ENCODE results near the gene PON3.

DNA sequence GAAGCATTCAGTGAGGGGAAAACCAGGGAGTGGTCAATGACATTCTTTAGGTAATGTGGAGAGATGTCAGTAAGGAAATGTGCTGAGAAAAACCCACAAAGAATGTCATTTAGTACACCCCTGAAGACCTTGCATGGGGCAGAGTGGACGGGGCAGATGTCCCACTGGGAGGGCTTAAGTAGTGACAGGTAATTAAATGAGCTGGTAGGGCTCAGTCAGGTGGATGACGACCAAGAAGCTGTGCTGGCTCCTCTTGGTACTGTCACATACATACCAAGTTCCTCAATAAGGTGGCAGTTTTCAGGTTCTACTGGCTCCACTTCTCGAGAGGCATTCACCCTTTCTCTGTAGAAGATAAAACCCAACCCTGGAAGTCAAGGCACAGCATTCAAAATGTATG, 1.8 kb downstream of the PON3 start:
- TF ChIP-seq CTCF (conservative IDR thresholded peaks at IDR 0.05; ENCODE audit: low read depth, low read length), result no peak
- TF ChIP-seq BHLHE40 (IDR thresholded peaks at IDR 0.05; ENCODE audit: low read depth, low read length), result no peak
- TF ChIP-seq POLR2A (IDR thresholded peaks at IDR 0.05; ENCODE audit: low read depth, low read length), result no peak

All from IMR-90 (cell line).